ENCODE results near the gene SERPINA12.

Gene SERPINA12

DNA sequence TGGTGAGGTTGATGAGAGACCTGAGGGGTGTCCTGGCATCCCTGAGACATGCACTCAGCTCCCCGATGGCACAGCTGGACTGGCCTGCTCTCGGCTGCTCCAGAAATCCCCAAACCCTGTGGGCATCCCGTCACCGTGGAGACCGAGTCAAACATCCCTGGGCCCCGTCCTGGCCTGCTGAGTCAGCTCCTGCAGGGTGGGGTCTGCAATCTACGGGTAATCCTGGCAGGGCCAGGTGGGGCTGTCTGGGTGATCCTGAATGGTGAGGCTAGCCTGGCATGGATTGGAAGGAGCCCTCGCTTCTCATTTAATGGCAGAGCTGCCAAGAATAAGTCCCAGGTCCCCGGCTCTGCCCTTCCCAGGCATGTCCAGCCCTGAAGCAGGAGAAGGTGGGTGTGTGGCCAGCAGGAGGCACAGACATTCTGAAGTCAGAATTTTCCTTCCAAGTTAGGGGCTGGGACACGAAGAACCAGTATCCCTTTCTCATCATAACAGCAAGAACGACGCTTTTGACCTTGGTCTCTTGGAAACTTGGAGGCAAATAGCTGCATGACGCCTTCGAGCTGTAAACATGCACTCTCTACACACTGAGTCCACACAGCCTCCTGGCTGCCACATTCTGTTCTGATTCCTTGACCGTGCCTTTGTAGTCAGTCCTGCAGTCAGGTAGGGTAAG, 34.3 kb upstream of the SERPINA12 start:
- H3K4me1 ChIP-seq (ENCODE audit: control insufficient read depth, insufficient read depth, low read length) = no peaks in the 10 kb centered on the region
- H3K36me3 ChIP-seq (ENCODE audit: control insufficient read depth, insufficient read depth, low read length) = no peaks in the 10 kb centered on the region
- H3K4me3 ChIP-seq (ENCODE audit: low read length) = no peak overlapping the region
- H3K27ac ChIP-seq (ENCODE audit: low read depth, low read length) = no peak overlapping the region
- H3K9ac ChIP-seq (ENCODE audit: low read length) = no peak overlapping the region
- H3K27me3 ChIP-seq (ENCODE audit: control insufficient read depth, insufficient read depth, low read length) = no peaks in the 10 kb centered on the region

DNA sequence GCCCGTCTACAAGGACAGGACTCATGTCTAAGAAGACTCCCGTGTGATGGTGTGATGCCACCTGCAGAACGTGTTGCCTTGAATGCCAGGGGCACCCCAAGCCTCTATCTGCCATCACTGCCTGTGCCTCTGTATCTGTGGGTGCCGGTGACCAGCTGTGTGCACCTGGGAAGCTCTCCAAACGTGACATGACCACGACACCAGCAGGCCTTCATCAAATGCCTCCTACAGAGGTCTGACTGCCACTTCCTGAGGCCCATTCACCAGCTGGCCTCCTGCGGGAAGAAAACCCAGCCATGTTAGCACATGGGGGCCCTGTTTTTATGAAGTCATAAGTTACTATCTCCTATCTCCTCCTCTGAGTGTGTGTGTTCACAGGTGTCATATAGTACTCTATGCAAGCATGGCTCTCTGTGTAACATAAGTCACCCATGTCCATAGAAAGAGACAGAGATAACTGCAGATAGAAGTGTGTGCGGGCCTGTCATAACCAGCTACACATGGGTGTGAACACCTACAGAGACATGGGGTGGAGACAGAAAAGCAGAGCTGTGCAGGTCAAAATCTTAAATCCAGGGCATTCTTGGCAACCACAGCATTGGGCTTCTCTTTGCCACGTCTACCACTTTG, 33.7 kb upstream of the SERPINA12 start:
- H3K36me3 ChIP-seq (ENCODE audit: control insufficient read depth, insufficient read depth, low read length) = no peaks in the 10 kb centered on the region
- no peak overlapping the region for H3K9ac ChIP-seq (ENCODE audit: low read length)
- H3K4me3 ChIP-seq (ENCODE audit: low read length) = no peak overlapping the region
- no peaks in the 10 kb centered on the region for H3K4me1 ChIP-seq (ENCODE audit: control insufficient read depth, insufficient read depth, low read length)
- no peaks in the 10 kb centered on the region for H3K27me3 ChIP-seq (ENCODE audit: control insufficient read depth, insufficient read depth, low read length)
- no peak overlapping the region for H3K27ac ChIP-seq (ENCODE audit: low read depth, low read length)

DNA sequence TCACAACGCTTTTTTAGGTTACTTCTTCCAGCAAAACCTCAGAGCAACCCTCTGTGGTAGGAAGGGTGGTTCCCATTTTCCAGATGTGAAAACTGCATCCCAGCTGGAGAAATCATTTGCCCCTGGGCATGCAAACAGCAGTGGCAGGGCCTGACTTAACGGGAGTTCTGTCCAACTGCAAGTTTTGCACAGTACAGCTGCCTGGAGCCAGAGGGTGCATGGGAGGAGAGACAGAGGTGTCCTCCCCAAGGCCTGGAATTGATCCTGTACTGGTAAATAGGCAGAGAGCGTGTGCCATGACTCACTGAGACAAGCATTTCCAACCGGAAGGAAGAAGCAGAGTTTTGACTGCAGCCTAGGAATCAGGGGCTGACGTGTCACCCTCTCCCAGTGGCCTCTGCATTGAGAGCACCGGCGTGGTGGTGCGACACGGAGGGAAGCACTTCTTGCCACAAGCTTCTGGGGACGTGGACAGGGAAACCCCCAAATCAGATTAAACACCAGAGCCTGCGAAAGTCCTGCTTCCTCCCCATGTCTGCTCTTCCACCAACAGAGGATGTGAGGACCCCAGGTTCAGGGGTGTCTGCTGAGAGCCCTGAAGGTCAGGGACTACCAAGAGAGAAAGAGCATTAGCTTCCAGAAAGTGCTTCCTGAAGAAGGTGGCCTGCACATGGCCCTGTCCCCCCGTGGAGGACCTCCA, 33.0 kb upstream of the SERPINA12 start:
- Histone ChIP-seq H3K27me3 (ENCODE audit: control insufficient read depth, insufficient read depth, low read length) (no peaks in the 10 kb centered on the region), H3K36me3 (ENCODE audit: control insufficient read depth, insufficient read depth, low read length) (no peaks in the 10 kb centered on the region), H3K4me1 (ENCODE audit: control insufficient read depth, insufficient read depth, low read length) (no peaks in the 10 kb centered on the region), H3K9ac (ENCODE audit: low read length) (no peak overlapping the region), H3K27ac (ENCODE audit: low read depth, low read length) (no peak overlapping the region), H3K4me3 (ENCODE audit: low read length) (no peak overlapping the region)

DNA sequence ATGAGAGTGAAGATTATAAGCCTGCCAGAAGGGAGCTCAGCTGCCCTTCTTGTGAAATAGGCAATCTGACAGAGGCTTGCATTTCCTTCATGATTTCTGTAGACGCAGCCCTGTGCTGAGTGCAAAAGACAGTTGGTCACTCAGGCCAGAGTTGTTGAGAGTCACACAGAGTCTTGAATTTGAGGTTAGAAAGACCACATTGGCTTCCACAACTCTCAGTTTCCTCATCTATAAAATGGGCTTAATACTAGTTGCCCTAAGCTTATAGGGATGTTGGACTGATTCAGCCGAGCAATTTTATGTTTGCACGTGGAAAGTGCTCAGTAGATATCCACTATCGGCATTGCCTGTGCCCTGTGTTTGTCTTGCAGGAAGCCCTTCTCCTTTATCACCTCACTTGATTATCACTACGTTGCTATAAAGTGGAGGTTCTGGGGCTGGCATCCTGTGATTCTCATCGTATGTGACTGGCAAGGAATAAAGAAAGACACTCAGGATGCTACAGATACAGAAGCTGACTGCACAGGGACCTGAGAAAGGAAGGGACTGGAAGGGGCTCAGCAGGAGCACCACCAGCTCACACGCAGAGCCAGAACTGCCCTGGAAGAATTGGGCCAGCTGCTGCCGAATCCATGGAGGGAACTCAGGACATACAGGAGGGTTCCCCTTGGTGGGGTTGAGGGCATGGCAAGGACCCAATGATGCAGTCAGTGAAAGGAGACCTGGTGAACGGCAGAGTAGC, 32.1 kb upstream of the SERPINA12 start:
- no peak overlapping the region for H3K4me3 ChIP-seq (ENCODE audit: low read length)
- H3K27ac ChIP-seq (ENCODE audit: low read depth, low read length) = no peak overlapping the region
- no peaks in the 10 kb centered on the region for H3K4me1 ChIP-seq (ENCODE audit: control insufficient read depth, insufficient read depth, low read length)

DNA sequence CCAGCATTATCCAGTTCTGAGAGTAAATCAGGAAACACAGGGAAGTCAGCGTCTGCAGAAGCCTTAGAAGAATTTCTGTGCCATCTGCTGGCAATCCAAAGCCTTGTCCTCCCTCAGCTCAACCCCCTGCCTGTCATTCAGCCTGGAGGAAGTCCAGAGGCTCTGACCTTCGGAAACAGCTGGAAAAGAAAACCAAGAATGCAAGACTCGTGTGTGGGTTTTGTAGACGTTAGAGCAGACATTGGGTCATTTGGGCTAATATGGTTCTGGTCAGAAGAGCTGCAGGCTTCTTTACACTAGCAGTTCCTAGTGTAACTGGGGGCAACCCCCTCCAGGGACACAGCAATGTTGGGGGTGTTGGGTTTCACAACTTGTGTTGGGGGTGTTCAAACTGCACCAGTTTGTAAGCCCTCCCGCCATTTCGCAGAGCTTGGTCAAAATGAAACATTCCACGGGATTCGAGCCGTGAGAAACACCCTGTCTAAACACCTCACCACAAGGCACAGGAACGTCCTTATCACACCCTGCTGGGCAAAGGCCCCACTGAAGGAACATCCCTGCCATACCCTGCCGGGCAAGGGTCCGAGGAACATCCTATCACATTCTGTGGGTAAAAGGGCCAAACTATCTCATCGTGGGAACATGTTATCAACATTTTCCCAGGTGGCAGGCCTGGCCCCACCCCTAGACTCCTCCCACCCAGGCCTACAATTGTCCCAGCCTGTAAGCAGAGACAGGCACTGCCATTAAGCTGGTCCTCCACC, 30.9 kb upstream of the SERPINA12 start:
- Histone ChIP-seq H3K4me3 (ENCODE audit: low read length) (no peak overlapping the region), H3K27ac (ENCODE audit: low read depth, low read length) (no peak overlapping the region), H3K9ac (ENCODE audit: low read length) (no peak overlapping the region), H3K4me1 (ENCODE audit: control insufficient read depth, insufficient read depth, low read length) (no peaks in the 10 kb centered on the region), H3K36me3 (ENCODE audit: control insufficient read depth, insufficient read depth, low read length) (no peaks in the 10 kb centered on the region), H3K27me3 (ENCODE audit: control insufficient read depth, insufficient read depth, low read length) (no peaks in the 10 kb centered on the region)

More for the DNA sequence above, 32.1 kb upstream of the SERPINA12 start:
- H3K36me3 ChIP-seq (ENCODE audit: control insufficient read depth, insufficient read depth, low read length) = no peaks in the 10 kb centered on the region
- no peak overlapping the region for H3K9ac ChIP-seq (ENCODE audit: low read length)
- H3K27me3 ChIP-seq (ENCODE audit: control insufficient read depth, insufficient read depth, low read length) = no peaks in the 10 kb centered on the region

DNA sequence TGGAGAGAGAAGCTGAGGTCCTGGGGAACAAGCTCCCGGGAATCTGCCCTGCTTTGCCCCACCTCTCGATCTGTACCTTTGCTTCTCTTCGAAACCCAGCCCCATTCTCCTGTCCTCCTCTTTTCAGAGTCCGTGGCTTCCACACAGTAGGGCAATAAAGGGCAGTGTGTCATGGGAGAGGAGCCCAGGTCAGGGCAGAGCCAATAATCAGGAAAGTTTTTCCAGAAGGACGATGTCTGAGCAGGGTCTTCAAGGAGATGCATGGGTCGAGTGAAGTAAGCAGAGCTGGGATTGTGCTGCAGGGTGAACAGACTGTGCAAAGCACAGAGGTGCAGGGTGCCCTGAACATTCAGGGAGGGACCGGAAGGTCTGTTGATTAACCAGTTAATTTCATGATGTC, 29.9 kb upstream of the SERPINA12 start:
- no peaks in the 10 kb centered on the region for H3K36me3 ChIP-seq (ENCODE audit: control insufficient read depth, insufficient read depth, low read length)
- H3K27ac ChIP-seq (ENCODE audit: low read depth, low read length) = no peak overlapping the region
- H3K27me3 ChIP-seq (ENCODE audit: control insufficient read depth, insufficient read depth, low read length) = no peaks in the 10 kb centered on the region
- no peaks in the 10 kb centered on the region for H3K4me1 ChIP-seq (ENCODE audit: control insufficient read depth, insufficient read depth, low read length)
- no peak overlapping the region for H3K9ac ChIP-seq (ENCODE audit: low read length)
- H3K4me3 ChIP-seq (ENCODE audit: low read length) = no peak overlapping the region

DNA sequence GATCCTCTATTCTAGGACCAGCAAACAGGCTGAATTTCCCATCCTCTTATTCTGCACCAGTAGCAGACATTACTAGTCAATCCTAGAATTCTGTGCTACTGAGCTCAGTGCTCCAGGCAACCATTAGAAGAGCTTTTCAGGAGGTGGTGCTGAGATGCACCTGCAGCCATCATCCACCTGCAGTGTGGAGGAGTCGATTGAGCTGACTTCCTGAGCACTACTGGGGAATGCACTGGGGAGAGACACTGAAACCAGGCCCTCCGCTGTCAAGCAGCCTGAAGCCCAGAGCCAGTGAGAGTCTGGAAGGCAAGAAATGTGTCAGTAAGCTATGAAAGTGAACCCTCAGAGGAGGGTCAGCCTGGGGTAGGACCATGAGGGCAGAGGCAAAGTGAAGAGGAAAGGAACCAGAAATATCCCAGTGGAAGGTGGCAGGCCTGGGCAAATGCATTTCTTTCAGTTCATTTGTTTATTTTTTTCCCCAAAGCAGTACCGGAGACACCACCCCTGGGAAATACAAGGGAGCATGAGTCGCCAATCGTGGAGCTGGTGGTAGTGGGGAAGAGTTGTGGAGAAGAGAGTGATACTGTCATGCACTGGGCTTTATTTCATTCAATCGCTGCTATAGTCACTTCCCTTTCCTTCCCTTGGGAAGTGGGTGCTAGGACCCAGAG, 28.9 kb upstream of the SERPINA12 start:
- no peaks in the 10 kb centered on the region for H3K4me1 ChIP-seq (ENCODE audit: control insufficient read depth, insufficient read depth, low read length)
- no peaks in the 10 kb centered on the region for H3K36me3 ChIP-seq (ENCODE audit: control insufficient read depth, insufficient read depth, low read length)
- no peak overlapping the region for H3K27ac ChIP-seq (ENCODE audit: low read depth, low read length)
- no peak overlapping the region for H3K9ac ChIP-seq (ENCODE audit: low read length)
- no peaks in the 10 kb centered on the region for H3K27me3 ChIP-seq (ENCODE audit: control insufficient read depth, insufficient read depth, low read length)
- no peak overlapping the region for H3K4me3 ChIP-seq (ENCODE audit: low read length)

DNA sequence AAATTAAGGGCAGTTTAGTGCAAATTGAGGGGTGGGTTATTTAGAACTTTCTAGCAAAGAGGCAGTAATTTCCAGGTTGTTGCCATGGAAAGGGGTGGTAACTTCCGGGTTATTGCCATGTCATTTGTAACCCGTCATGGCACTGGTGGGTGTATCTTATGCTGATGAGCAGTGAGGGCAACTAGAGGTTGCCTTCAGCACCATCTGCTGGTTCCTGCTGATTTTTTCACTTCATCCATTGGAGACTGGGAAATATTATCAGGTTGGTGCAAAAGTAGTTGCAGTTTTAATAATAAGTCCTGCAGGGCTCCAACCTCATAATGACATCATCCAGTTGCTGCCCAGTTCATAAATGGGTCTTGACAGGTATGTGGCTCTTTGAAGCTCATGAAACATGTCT, 27.6 kb upstream of the SERPINA12 start:
- Histone ChIP-seq H3K27me3 (ENCODE audit: control insufficient read depth, insufficient read depth, low read length) (no peaks in the 10 kb centered on the region), H3K9ac (ENCODE audit: low read length) (no peak overlapping the region), H3K4me3 (ENCODE audit: low read length) (no peak overlapping the region), H3K36me3 (ENCODE audit: control insufficient read depth, insufficient read depth, low read length) (no peaks in the 10 kb centered on the region), H3K27ac (ENCODE audit: low read depth, low read length) (no peak overlapping the region), H3K4me1 (ENCODE audit: control insufficient read depth, insufficient read depth, low read length) (no peaks in the 10 kb centered on the region)

DNA sequence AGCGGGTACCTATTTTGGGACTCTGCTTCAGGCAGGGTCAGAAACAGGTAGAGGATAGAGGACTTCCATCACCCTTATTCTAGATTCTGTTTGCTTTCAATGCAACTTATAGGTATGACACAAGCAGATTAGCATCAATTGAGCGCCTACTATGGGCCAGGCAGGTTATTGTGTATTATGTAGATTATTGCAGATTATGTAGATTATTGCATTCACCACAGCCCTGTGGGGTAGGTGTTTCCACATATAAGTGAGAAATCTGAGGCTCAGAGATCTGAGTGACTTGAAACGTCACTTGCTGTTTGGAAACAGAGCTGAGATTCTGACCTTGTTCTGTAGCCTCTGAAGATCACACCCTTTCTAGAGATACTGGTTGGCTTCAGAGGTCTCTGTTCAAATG, 26.2 kb upstream of the SERPINA12 start:
- H3K36me3 ChIP-seq (ENCODE audit: control insufficient read depth, insufficient read depth, low read length) = no peaks in the 10 kb centered on the region
- H3K27me3 ChIP-seq (ENCODE audit: control insufficient read depth, insufficient read depth, low read length) = peaks cover 2% of the 10 kb centered on the region
- no peak overlapping the region for H3K9ac ChIP-seq (ENCODE audit: low read length)
- no peak overlapping the region for H3K4me3 ChIP-seq (ENCODE audit: low read length)
- H3K4me1 ChIP-seq (ENCODE audit: control insufficient read depth, insufficient read depth, low read length) = no peaks in the 10 kb centered on the region
- no peak overlapping the region for H3K27ac ChIP-seq (ENCODE audit: low read depth, low read length)

DNA sequence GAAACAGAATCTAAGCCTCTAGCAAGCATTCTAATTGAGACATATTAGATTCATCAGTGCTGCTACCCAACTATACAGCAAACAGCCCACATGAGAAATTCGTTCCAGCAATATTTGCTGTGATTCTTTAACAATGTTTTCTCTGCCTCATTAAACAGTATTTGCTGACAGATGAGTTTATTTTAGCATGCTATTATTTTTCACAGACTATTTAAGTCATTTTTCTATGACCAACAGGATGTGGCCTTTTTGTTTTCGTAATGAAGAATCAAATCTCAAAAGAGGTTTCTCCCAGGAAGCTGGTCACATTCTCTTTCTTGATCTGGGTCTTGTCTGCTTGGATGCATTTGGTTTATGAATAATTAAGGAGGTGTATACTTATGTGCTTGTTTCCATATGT, 23.2 kb upstream of the SERPINA12 start:
- H3K27ac ChIP-seq (ENCODE audit: low read depth, low read length) = no peak overlapping the region
- no peaks in the 10 kb centered on the region for H3K4me1 ChIP-seq (ENCODE audit: control insufficient read depth, insufficient read depth, low read length)
- H3K4me3 ChIP-seq (ENCODE audit: low read length) = no peak overlapping the region
- H3K9ac ChIP-seq (ENCODE audit: low read length) = no peak overlapping the region
- H3K36me3 ChIP-seq (ENCODE audit: control insufficient read depth, insufficient read depth, low read length) = no peaks in the 10 kb centered on the region
- peaks cover 2% of the 10 kb centered on the region for H3K27me3 ChIP-seq (ENCODE audit: control insufficient read depth, insufficient read depth, low read length)

DNA sequence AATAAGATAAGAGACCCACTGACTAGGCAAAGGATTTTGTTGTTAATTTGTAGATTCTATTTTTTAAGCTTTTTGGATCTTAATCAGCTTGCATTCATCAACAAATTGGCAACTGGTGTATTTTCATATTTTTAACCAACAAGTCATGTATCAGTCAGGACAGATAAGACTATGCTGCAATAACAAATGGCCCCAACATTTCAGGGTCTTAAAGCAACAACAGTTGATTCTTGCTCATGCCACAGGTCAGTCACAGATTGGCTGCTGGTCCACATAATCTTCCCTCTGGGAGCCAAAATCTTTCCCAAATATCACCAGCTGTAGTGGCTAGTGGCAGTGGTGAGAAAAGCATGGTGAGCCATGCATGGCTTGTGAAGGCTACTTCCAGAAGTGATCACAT, 21.9 kb upstream of the SERPINA12 start:
- Histone ChIP-seq H3K36me3 (ENCODE audit: control insufficient read depth, insufficient read depth, low read length) (no peaks in the 10 kb centered on the region), H3K4me1 (ENCODE audit: control insufficient read depth, insufficient read depth, low read length) (no peaks in the 10 kb centered on the region), H3K27me3 (ENCODE audit: control insufficient read depth, insufficient read depth, low read length) (peaks cover 2% of the 10 kb centered on the region), H3K4me3 (ENCODE audit: low read length) (no peak overlapping the region), H3K9ac (ENCODE audit: low read length) (no peak overlapping the region), H3K27ac (ENCODE audit: low read depth, low read length) (no peak overlapping the region)
